ENCODE data around the gene SNX18. TPM values are rescaled to one million over a fixed set of nuclear protein-coding genes. Genes with fewer than 3 reads are reported as not detected.

The SNX18 gene
- total RNA-seq, 6 experiments from 2014 or later = 14.1 to 35.3 (median 19.4) TPM

DNA sequence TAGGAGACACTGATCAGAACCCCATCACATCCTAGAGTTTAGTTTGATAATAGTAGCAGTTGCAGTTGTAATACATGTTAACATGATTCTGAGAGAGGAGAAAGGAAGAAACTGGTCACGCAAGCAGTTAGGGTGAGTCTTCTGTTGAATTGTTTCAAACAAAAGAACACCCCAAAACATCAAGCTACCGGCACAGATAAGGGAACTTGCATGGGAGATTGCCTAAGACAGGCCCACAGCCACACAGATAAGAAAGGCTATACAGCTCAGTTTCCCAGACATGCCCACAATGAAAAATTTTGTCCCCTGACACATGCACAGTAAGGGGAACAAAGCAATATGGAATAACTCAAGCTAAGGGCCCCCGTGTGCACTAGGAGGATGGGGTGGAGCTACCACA is 46.2 kb upstream of the SNX18 start:
- no peak for TF ChIP-seq POLR2A (IDR thresholded peaks at IDR 0.05)
- TF ChIP-seq, protein P1, sequence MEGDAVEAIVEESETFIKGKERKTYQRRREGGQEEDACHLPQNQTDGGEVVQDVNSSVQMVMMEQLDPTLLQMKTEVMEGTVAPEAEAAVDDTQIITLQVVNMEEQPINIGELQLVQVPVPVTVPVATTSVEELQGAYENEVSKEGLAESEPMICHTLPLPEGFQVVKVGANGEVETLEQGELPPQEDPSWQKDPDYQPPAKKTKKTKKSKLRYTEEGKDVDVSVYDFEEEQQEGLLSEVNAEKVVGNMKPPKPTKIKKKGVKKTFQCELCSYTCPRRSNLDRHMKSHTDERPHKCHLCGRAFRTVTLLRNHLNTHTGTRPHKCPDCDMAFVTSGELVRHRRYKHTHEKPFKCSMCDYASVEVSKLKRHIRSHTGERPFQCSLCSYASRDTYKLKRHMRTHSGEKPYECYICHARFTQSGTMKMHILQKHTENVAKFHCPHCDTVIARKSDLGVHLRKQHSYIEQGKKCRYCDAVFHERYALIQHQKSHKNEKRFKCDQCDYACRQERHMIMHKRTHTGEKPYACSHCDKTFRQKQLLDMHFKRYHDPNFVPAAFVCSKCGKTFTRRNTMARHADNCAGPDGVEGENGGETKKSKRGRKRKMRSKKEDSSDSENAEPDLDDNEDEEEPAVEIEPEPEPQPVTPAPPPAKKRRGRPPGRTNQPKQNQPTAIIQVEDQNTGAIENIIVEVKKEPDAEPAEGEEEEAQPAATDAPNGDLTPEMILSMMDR (IDR thresholded peaks at IDR 0.05) = no peak
- H3K4me1 ChIP-seq = no peaks in the 10 kb centered on the region
- no peak overlapping the region for H3K4me3 ChIP-seq
- H3K27ac ChIP-seq = no peak overlapping the region
- H3K9me3 ChIP-seq = no peaks in the 10 kb centered on the region
- DNase-seq (no peak), ATAC-seq (no peak)
- no peaks in the 10 kb centered on the region for H3K36me3 ChIP-seq
- 59% methylated on average over 3 of the region's 3 CpGs for WGBS (ENCODE audit: insufficient coverage, low coverage, low lambda C conversion rate, missing lambda C conversion rate)
- H3K27me3 ChIP-seq = no peaks in the 10 kb centered on the region
- intact Hi-C loops (cut with DNase I) = no loop called here

DNA sequence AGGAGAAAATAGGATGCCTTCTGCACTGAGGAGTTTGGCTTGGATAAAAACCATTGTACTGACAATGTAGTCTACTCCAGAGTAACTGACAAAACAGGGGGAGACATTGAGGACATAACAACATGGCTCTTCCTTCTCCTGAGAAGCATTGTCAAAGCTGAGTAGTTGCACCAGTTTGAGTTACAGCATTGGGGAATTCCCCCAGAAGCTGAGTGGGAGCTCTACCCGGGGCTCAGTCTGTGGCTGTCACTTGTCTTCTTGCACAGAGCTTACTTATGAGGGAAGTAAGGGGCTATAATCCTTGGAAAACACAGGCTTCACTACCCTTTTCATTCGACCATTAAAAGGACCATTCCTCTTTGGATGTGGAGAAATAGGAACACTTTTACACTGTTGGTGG is 40.9 kb upstream of the SNX18 start:
- no peak for ATAC-seq
- Histone ChIP-seq H3K4me1 (no peaks in the 10 kb centered on the region), H3K27ac (no peak overlapping the region), H3K4me3 (no peak overlapping the region), H3K36me3 (no peaks in the 10 kb centered on the region), H3K9me3 (no peaks in the 10 kb centered on the region), H3K27me3 (no peaks in the 10 kb centered on the region)
- WGBS (ENCODE audit: insufficient coverage, low coverage, low lambda C conversion rate, missing lambda C conversion rate) = 80% methylated on average over 1 of the region's 2 CpGs
- TF ChIP-seq, protein P1 (IDR thresholded peaks at IDR 0.05) = no peak
- no peak for TF ChIP-seq POLR2A (IDR thresholded peaks at IDR 0.05)
- no peak for DNase-seq
- intact Hi-C loops (cut with DNase I) = no loop called here

DNA sequence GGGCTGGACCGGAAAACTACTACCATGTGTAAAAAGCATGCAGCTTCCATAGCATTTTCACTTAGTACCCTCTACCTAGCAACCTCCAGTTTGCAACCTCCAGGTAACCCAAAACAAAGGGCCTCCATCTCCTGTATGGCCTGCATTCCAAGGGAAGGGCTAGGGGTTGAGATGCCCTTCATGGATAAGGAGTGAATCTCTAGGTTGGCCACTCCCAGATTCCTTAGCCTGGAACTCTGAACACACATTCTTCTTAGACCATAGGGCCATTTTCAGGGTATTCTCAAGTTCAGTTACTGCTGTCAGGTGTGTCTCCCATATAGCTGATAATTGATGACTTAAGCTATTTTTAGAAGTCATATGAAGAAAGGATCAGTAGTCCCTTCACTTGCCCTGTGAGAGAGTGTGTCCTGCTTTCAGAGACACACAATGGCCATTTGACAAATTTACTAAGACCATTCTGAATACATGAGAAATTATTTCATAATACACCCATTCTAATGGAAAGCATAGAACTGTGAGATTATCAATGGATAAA is 39.5 kb upstream of the SNX18 start:
- WGBS (ENCODE audit: insufficient coverage, low coverage, low lambda C conversion rate, missing lambda C conversion rate) = 100% methylated on average over 1 of the region's 1 CpG
- ATAC-seq = no peak
- intact Hi-C loops (cut with DNase I) = no loop called here

DNA sequence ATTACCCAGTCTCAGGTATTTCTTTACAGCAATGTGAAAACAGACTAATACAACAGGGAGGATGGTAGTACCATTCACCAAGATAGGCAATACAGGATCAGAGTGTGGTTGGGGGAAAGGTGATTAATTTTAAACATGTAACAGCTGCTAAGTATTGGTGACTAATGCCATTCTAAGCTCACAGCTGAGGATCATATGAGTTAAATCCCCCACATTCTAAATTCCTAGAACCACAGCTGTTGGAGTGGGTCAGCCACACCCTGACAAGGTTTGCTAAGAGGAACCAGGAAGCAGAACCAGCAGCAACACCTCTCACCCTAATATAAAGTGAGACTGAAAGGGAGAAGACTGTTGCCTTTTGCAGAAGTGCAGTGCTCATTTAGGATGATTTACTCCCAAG is 37.3 kb upstream of the SNX18 start:
- DNase-seq (no peak), ATAC-seq (no peak)
- intact Hi-C loops (cut with DNase I) = loop anchor here in 1 of 2 donors (10.0 kb wide), 1 partner anchor 235 kb away; no protein-coding TSS in a partner anchor
- Histone ChIP-seq H3K4me3 (no peak overlapping the region), H3K27ac (no peak overlapping the region), H3K4me1 (no peaks in the 10 kb centered on the region), H3K36me3 (no peaks in the 10 kb centered on the region), H3K27me3 (no peaks in the 10 kb centered on the region), H3K9me3 (no peaks in the 10 kb centered on the region)
- TF ChIP-seq, protein P1 (IDR thresholded peaks at IDR 0.05) = no peak
- no peak for TF ChIP-seq POLR2A (IDR thresholded peaks at IDR 0.05)

More for the DNA sequence above, 39.5 kb upstream of the SNX18 start:
- no peak overlapping the region for H3K27ac ChIP-seq
- no peaks in the 10 kb centered on the region for H3K27me3 ChIP-seq
- DNase-seq = no peak
- no peaks in the 10 kb centered on the region for H3K4me1 ChIP-seq
- no peak overlapping the region for H3K4me3 ChIP-seq
- H3K36me3 ChIP-seq = no peaks in the 10 kb centered on the region
- TF ChIP-seq POLR2A (IDR thresholded peaks at IDR 0.05) = no peak
- TF ChIP-seq, protein P1 (IDR thresholded peaks at IDR 0.05) = no peak
- no peaks in the 10 kb centered on the region for H3K9me3 ChIP-seq
